SK-N-SH (cell line): Measurements from ENCODE around the gene PCBP3. TPM values are rescaled to one million over a fixed set of nuclear protein-coding genes. Genes with fewer than 3 reads are reported as not detected.

ENCODE experiments used
- CTCF ChIA-PET: fragments of 300-600, 350-600 bp; formaldehyde crosslinking; extraction: SDS; loops from one replicate; lab custom pipeline; 2021; lab: Yijun Ruan, JAX
- POLR2A ChIA-PET: fragments of 350-600 bp; sonication (Branson Sonifier 250); formaldehyde crosslinking; extraction: SDS; loops from one replicate; lab custom pipeline; 2020; ENCODE audit warnings: antibody characterized with exemption, inconsistent platforms; lab: Yijun Ruan, JAX
- DNase-seq: peaks from one replicate; pipeline ENCODE4 v3.0.0; 2012
- H2AFZ ChIP-seq: fragments of 200-600 bp; sonication (generic); 2 replicates; pipeline ENCODE4 v1.8.1; 2016; ENCODE audit warnings: antibody characterized with exemption, mild to moderate bottlenecking, low read depth
- H3F3A ChIP-seq: fragments of 200-600 bp; sonication (generic); replicated peaks from 2 replicates; pipeline ENCODE3; 2016; ENCODE audit warnings: antibody characterized with exemption, mild to moderate bottlenecking; ENCODE audit not compliant: insufficient read depth
- H3K27ac ChIP-seq, 2 experiments: fragments of 200-500 bp in 1 of 2; fragments of 200-600 bp in 1 of 2; sonication (Bioruptor generic) in 1 of 2; sonication (generic), shearing (Covaris generic) in 1 of 2; 2 replicates each; pipeline versions ENCODE4 v1.5.1 to v1.6.1; 2014 to 2016; ENCODE audit warnings: low read depth in 2 of 2, inconsistent platforms in 1 of 2, low read length in 1 of 2, mild to moderate bottlenecking in 1 of 2, mixed read lengths in 1 of 2
- H3K27me3 ChIP-seq: fragments of 200-600 bp; sonication (generic), shearing (Covaris generic); 2 replicates; pipeline ENCODE4 v1.6.1; 2016; ENCODE audit warnings: mixed run types; ENCODE audit not compliant: insufficient read depth
- H3K36me3 ChIP-seq, 2 experiments: fragments of 200-500 bp in 1 of 2; fragments of 200-600 bp in 1 of 2; sonication (Bioruptor generic) in 1 of 2; sonication (generic) in 1 of 2; replicated peaks in 1 of 2; 2 replicates each; pipeline versions ENCODE3 to v1.5.1; 2014 to 2016; ENCODE audit warnings: low read length in 1 of 2, mild to moderate bottlenecking in 1 of 2; ENCODE audit not compliant: insufficient read depth in 2 of 2, control insufficient read depth in 1 of 2
- H3K4me1 ChIP-seq, 2 experiments: fragments of 200-500 bp in 1 of 2; fragments of 200-600 bp in 1 of 2; sonication (Bioruptor generic) in 1 of 2; sonication (generic), shearing (Covaris generic) in 1 of 2; 2 replicates each; pipeline versions ENCODE4 v1.5.1 to v1.6.1; 2014 to 2016; ENCODE audit warnings: low read depth in 1 of 2, low read length in 1 of 2, mixed run types in 1 of 2; ENCODE audit not compliant: insufficient read depth in 2 of 2, control insufficient read depth in 1 of 2
- H3K4me2 ChIP-seq: fragments of 200-600 bp; sonication (generic), shearing (Covaris generic); 2 replicates; pipeline ENCODE4 v1.6.1; 2017; ENCODE audit warnings: mixed run types
- H3K4me3 ChIP-seq, 2 experiments: fragments of 200-500 bp in 1 of 2; fragments of 200-600 bp in 1 of 2; sonication (Bioruptor generic) in 1 of 2; sonication (generic), shearing (Covaris generic) in 1 of 2; 2 replicates each; pipeline versions ENCODE4 v1.5.1 to v1.8.1; 2014 to 2016; ENCODE audit warnings: low read depth in 2 of 2, inconsistent platforms in 1 of 2, low read length in 1 of 2, mild to moderate bottlenecking in 1 of 2, mixed read lengths in 1 of 2, moderate library complexity in 1 of 2
- H3K79me2 ChIP-seq: fragments of 200-600 bp; sonication (generic); 2 replicates; pipeline ENCODE4 v1.8.1; 2017; ENCODE audit warnings: mild to moderate bottlenecking; ENCODE audit not compliant: insufficient read depth
- H3K9ac ChIP-seq: fragments of 200-600 bp; sonication (generic); 2 replicates; pipeline ENCODE4 v1.6.1; 2017; ENCODE audit warnings: mixed run types
- H3K9me2 ChIP-seq: fragments of 200-600 bp; sonication (generic); 2 replicates; pipeline ENCODE4 v1.6.1; 2017; ENCODE audit warnings: mixed run types
- H3K9me3 ChIP-seq: fragments of 200-600 bp; sonication (generic); 2 replicates; pipeline ENCODE4 v1.6.1; 2017; ENCODE audit warnings: mixed run types, mild to moderate bottlenecking, moderate library complexity
- H4K20me1 ChIP-seq: fragments of 200-600 bp; sonication (generic); 2 replicates; pipeline ENCODE4 v1.6.1; 2017; ENCODE audit warnings: mild to moderate bottlenecking, mixed run types; ENCODE audit not compliant: insufficient read depth
- EP300 ChIP-seq, 2 experiments: IDR thresholded peaks; 2 replicates each; pipeline versions ENCODE4 v1.4.0 to v1.6.1; 2012; ENCODE audit warnings: borderline replicate concordance in 1 of 2, low read depth in 1 of 2, low read length in 1 of 2
- EZH2phosphoT487 ChIP-seq: fragments of 200-600 bp; sonication (generic); IDR thresholded peaks from 2 replicates; pipeline ENCODE4 v1.6.1; 2017; ENCODE audit warnings: low read depth, mixed run types, mild to moderate bottlenecking, antibody characterized with exemption, moderate library complexity, borderline replicate concordance
- FOSL2 ChIP-seq: IDR thresholded peaks from 2 replicates; pipeline ENCODE4 v1.4.0; 2012; ENCODE audit warnings: low read depth, mild to moderate bottlenecking, moderate library complexity, borderline replicate concordance
- JUND ChIP-seq: IDR thresholded peaks from 2 replicates; pipeline ENCODE4 v1.4.0; 2012
- MXI1 ChIP-seq: IDR thresholded peaks from 2 replicates; pipeline ENCODE4 v1.6.1; 2012; ENCODE audit warnings: mild to moderate bottlenecking, low read depth, low read length, improper control_type of control experiment
- NRF1 ChIP-seq: IDR thresholded peaks from 2 replicates; pipeline ENCODE4 v1.6.1; 2012; ENCODE audit warnings: low read depth, mild to moderate bottlenecking, low read length
- POLR2AphosphoS5 ChIP-seq: IDR thresholded peaks from 2 replicates; pipeline ENCODE4 v1.6.1; 2012; ENCODE audit warnings: low read depth, low read length
- RCOR1 ChIP-seq: fragments of 150-350 bp; IDR thresholded peaks from 2 replicates; pipeline ENCODE4 v1.6.1; 2017; ENCODE audit warnings: antibody characterized with exemption, low read length
- REST ChIP-seq: IDR thresholded peaks from 2 replicates; pipeline ENCODE4 v1.6.1; 2012; ENCODE audit warnings: mild to moderate bottlenecking, low read depth, low read length, moderate library complexity
- RXRA ChIP-seq: IDR thresholded peaks from 2 replicates; pipeline ENCODE4 v1.4.0; 2012; ENCODE audit warnings: low read depth, mild to moderate bottlenecking, borderline replicate concordance
- SMC3 ChIP-seq: IDR thresholded peaks from 2 replicates; pipeline ENCODE4 v1.6.1; 2012; ENCODE audit warnings: low read depth, low read length, improper control_type of control experiment
- TAF1 ChIP-seq: IDR thresholded peaks from 2 replicates; pipeline ENCODE4 v1.6.1; 2012; ENCODE audit warnings: low read depth, mild to moderate bottlenecking, low read length, moderate library complexity, borderline replicate concordance
- TCF12 ChIP-seq: IDR thresholded peaks from 2 replicates; pipeline ENCODE4 v1.4.0; 2012
- USF1 ChIP-seq: IDR thresholded peaks from 2 replicates; pipeline ENCODE4 v1.4.0; 2012; ENCODE audit warnings: low read depth, borderline replicate concordance
- USF2 ChIP-seq: fragments of 150-350 bp; IDR thresholded peaks from 2 replicates; pipeline ENCODE4 v1.6.1; 2017; ENCODE audit warnings: antibody characterized with exemption, low read length, low read depth, borderline replicate concordance
- ZBTB33 ChIP-seq: IDR thresholded peaks from 2 replicates; pipeline ENCODE4 v1.4.0; 2012; ENCODE audit warnings: low read depth, borderline replicate concordance
- WGBS: methylation state at CpG from one replicate; pipeline ENCODE4 v1.1.6; 2017; ENCODE audit warnings: low lambda C conversion rate; 5-methylcytosine and 5-hydroxymethylcytosine counted together
- polyA plus RNA-seq, 3 experiments: library from polyadenylated mRNA; depleted of rRNA; stranded (reverse); fragments of >200 nt; gene quantifications; 2 replicates each; pipeline ENCODE4 v1.2.3, GENCODE V29; 2012
- TF ChIP-seq, protein P1 (sequence below): IDR thresholded peaks from 2 replicates; pipeline ENCODE4 v1.4.0; 2012; ENCODE audit warnings: low read depth

PCBP3 gene
- polyA plus RNA-seq, 1 of the 3 experiments (the other 2 are of a cell fraction), result 9.5 TPM

DNA sequence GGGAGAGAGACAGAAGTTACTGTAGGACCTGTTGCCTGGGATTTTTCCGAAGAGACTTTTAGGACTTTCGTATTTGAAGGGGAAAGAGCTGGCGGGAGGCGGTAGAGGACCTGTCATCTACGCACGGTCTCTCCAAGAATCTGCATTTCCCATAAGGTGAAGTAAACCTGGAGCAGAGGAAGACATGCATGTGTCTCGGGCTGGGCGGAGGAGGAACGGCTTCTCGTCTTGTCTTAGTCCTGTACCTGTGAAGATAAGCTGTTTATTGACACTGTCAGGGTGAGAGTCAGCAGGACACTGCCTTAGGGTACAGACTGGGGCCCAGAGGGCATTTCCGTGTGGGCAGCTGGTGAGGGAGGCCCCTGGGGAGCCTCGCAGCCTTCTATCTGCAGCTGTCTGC, 214.7 kb downstream of the PCBP3 start:
- H3K27ac ChIP-seq, result no peak overlapping the region
- peaks cover 0 to 20% of the 10 kb centered on the region in 2 experiments; a peak in 1 of 4 replicates for H3K4me1 ChIP-seq
- no peak overlapping the region for H2AFZ ChIP-seq
- no peaks in the 10 kb centered on the region for H3K9me3 ChIP-seq
- ChIA-PET POLR2A (no interaction called here), CTCF (interaction anchor here (1.2 kb wide), 1 partner anchor 10 kb away, joined by 3 read pairs; no protein-coding TSS in a partner anchor)
- WGBS, result 97% methylated on average over 10 of the region's 12 CpGs
- H4K20me1 ChIP-seq, result no peaks in the 10 kb centered on the region
- no peaks in the 10 kb centered on the region for H3F3A ChIP-seq
- peaks cover 0 to 5% of the 10 kb centered on the region in 2 experiments for H3K36me3 ChIP-seq
- TF ChIP-seq RXRA (no peak), NRF1 (no peak), EZH2phosphoT487 (no peak), REST (no peak), FOSL2 (no peak), TAF1 (no peak), MXI1 (no peak), USF2 (no peak), JUND (no peak), EP300 (IDR thresholded peaks at IDR 0.05; ENCODE audit: borderline replicate concordance in 1 of 2, low read depth in 1 of 2, low read length in 1 of 2) (no peak)
- no peak overlapping the region for H3K9ac ChIP-seq
- H3K27me3 ChIP-seq, result no peaks in the 10 kb centered on the region
- no peak for DNase-seq
- no peak overlapping the region for H3K4me2 ChIP-seq
- no peaks in the 10 kb centered on the region for H3K79me2 ChIP-seq
- H3K9me2 ChIP-seq, result no peaks in the 10 kb centered on the region
- H3K4me3 ChIP-seq, result no peak overlapping the region

DNA sequence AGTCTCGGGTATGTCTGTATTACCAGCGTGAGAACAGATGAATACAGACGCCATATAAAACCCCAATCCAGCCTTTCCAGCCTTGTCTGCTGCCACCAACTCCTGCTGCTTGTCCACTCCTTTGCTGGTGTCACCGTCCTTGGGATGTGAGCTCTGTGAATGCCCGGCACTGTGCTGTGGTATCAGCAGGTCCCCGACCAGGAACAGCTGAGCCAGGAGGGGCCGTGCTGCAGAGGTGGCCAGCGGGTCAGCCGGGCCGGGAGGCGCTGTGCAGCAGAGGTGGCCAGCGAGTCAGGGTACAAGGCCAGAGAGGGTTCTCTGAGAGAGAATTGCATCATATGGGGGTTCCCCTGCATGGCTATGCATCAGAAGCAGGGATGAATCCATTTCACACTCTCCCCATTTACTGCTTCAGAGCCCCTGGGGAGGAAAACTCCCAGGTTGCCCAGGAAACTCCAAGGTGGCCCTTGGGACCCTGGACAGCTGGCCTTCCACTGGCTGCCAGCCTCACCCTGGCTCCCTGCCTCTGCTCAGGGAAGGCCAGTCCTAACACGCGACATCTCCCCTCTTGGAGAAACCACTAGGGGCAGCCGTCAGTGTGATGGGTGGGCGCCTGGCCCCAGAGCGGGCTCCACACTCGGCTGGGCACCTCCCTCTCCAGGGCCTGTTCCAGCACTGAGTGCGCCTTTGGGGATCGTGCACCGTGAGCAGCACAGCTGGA, 215.7 kb downstream of the PCBP3 start:
- H3K4me3 ChIP-seq, result no peak overlapping the region
- 81% methylated on average over 13 of the region's 21 CpGs for WGBS
- no peak overlapping the region; a peak in 1 of 4 replicates for H3K27ac ChIP-seq
- H3K4me1 ChIP-seq, result peaks cover 3 to 22% of the 10 kb centered on the region in 2 experiments; a peak in 2 of 4 replicates
- H3K9me2 ChIP-seq, result no peaks in the 10 kb centered on the region
- H2AFZ ChIP-seq, result no peak overlapping the region
- no peaks in the 10 kb centered on the region for H3K79me2 ChIP-seq
- CTCF ChIA-PET, result interaction anchor here (1.0 to 1.2 kb wide), 2 partner anchors 9 to 12 kb away, joined by 3 read pairs; no protein-coding TSS in a partner anchor
- DNase-seq, result no peak
- no peaks in the 10 kb centered on the region for H3K27me3 ChIP-seq
- H3K36me3 ChIP-seq, result peaks cover 0 to 3% of the 10 kb centered on the region in 2 experiments
- no peak overlapping the region for H3K4me2 ChIP-seq
- peaks cover 4% of the 10 kb centered on the region for H3F3A ChIP-seq
- no peak overlapping the region for H3K9ac ChIP-seq
- H3K9me3 ChIP-seq, result no peaks in the 10 kb centered on the region
- H4K20me1 ChIP-seq, result no peaks in the 10 kb centered on the region
- POLR2A ChIA-PET, result interaction anchor here (0.6 kb wide), 1 partner anchor 10 kb away, joined by 3 read pairs; no protein-coding TSS in a partner anchor
- no peak for TF ChIP-seq RCOR1
- TF ChIP-seq USF1, result no peak
- TF ChIP-seq EP300 (IDR thresholded peaks at IDR 0.05; ENCODE audit: borderline replicate concordance in 1 of 2, low read depth in 1 of 2, low read length in 1 of 2), result no peak
- TF ChIP-seq, protein P1, sequence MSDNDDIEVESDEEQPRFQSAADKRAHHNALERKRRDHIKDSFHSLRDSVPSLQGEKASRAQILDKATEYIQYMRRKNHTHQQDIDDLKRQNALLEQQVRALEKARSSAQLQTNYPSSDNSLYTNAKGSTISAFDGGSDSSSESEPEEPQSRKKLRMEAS, result no peak
- TF ChIP-seq SMC3, result no peak
- TF ChIP-seq POLR2AphosphoS5, result no peak
- no peak for TF ChIP-seq TAF1
- TF ChIP-seq TCF12, result no peak
- no peak for TF ChIP-seq RXRA
- no peak for TF ChIP-seq ZBTB33
